Measurements from ENCODE around the gene TBC1D9. TPM values are rescaled to one million over a fixed set of nuclear protein-coding genes. Genes with fewer than 3 reads are reported as not detected.

The TBC1D9 gene
- total RNA-seq, 4 donors from 2014 or later: 36.4 to 57.1 (median 43.8) TPM

- TF ChIP-seq CTCF (IDR thresholded peaks at IDR 0.05; ENCODE audit: low read depth): no peak
Observed at GRCh38 chr4:140774510-140774909, 18.3 kb upstream of the TBC1D9 start.

GRCh38 chr4:140769209-140769608 lies 13.0 kb upstream of the TBC1D9 start:
- no peak for TF ChIP-seq CTCF (IDR thresholded peaks at IDR 0.05; ENCODE audit: low read depth)

DNA sequence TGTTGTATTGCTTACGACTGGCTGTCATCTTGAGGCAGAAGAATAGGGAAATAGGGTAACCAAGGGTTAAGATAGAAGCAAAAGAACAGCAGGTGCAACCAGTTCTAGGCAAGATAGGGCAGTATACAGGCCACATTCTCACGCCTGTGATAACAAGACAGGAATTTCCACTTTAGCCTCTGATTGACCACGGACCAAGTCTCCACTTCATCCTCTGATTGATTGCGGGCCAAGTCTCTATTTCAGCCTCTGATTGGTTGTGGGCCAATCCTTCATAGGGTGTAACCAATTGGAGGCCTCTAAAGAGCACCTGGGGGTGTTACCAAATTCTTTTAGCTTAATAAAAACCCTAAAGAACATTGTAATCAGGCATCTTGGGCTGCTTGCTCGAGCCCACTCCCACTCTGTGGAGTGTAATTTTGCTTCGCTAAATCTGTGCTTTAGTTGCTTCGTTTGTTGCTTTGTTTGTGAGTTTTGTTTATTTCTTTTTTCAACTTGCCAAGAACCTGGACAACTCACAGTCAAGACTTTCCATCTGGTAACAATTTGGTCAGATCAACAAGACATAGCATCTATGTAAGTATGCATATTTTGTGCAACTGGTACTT lies 8.7 kb upstream of the TBC1D9 start:
- no peak for TF ChIP-seq CTCF (IDR thresholded peaks at IDR 0.05; ENCODE audit: low read depth)

GRCh38 chr4:140762202-140762601 lies 6.0 kb upstream of the TBC1D9 start:
- no peak for TF ChIP-seq CTCF (IDR thresholded peaks at IDR 0.05; ENCODE audit: low read depth)

GRCh38 chr4:140757232-140757630 lies 1.0 kb upstream of the TBC1D9 start:
- TF ChIP-seq CTCF (IDR thresholded peaks at IDR 0.05; ENCODE audit: low read depth): no peak

GRCh38 chr4:140755774-140756318 lies 339 bp downstream of the TBC1D9 start:
- TF ChIP-seq CTCF (IDR thresholded peaks at IDR 0.05; ENCODE audit: low read depth): no peak

GRCh38 chr4:140754918-140755773 lies 1.0 kb downstream of the TBC1D9 start:
- no peak for TF ChIP-seq CTCF (IDR thresholded peaks at IDR 0.05; ENCODE audit: low read depth)

All from subcutaneous adipose tissue (tissue), 4 donors.